ENCODE results near the gene YIF1B. TPM values are rescaled to one million over a fixed set of nuclear protein-coding genes. Genes with fewer than 3 reads are reported as not detected.

Gene YIF1B
- total and polyA plus RNA-seq, 4 donors: 22.0 to 107 (median 53.7) TPM

GRCh38 chr19:38352611-38353010 is 36.9 kb upstream of the YIF1B start:
- Histone ChIP-seq H3K4me3 (no peak overlapping the region), H3K36me3 (ENCODE audit: control insufficient read depth in 4 of 4, insufficient read depth in 4 of 4, low read length in 4 of 4) (no peaks in the 10 kb centered on the region), H3K9ac (ENCODE audit: insufficient read depth in 1 of 2, low read length in 2 of 2) (no peak overlapping the region), H3K9me3 (ENCODE audit: control insufficient read depth in 4 of 4, insufficient read depth in 3 of 4, low read length in 3 of 4) (no peaks in the 10 kb centered on the region), H3K27me3 (ENCODE audit: control insufficient read depth in 3 of 3, insufficient read depth in 3 of 3, low read length in 2 of 3) (peaks cover 0 to 4% (median 4%) of the 10 kb centered on the region in 3 donors), H3K4me1 (ENCODE audit: control insufficient read depth in 5 of 5, insufficient read depth in 5 of 5, low read length in 5 of 5) (no peaks in the 10 kb centered on the region), H3K27ac (ENCODE audit: low read depth in 1 of 2, low read length in 1 of 2) (no peak overlapping the region)
- ATAC-seq (ENCODE audit: insufficient read depth, low FRiP score) (no peak), DNase-seq (no peak)
- WGBS, 2 donors: 83 to 89% methylated on average over 8 of the region's 8 CpGs
- no peak for TF ChIP-seq CTCF (IDR thresholded peaks at IDR 0.05; ENCODE audit: control extremely low read depth, extremely low read depth)

DNA sequence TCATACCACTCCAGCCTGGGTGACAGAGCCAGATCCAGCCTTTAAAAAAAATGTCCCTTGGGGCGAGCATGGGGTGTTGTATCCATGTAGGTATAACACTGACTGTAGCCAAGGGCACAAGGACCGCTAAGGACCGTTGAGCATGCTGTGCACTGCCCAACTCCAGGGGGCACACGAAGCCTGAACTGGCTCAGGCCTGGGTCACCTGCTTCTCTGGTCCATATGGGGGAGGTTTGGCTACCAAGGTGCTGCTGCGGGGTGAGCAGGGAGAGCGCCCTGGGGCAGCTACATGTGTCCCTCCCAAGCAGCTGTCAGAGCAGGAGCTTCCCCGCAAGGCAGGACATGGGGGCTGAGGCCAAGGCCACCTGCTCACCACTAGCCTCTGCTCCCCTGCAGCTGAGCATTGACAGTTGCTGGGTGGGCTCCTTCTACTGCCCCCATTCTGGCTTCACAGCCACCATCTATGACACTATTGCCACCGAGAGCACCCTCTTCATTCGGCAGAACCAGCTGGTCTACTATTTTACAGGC is 36.2 kb upstream of the YIF1B start:
- no peak for ATAC-seq (ENCODE audit: insufficient read depth, low FRiP score)
- H3K4me3 ChIP-seq: no peak overlapping the region
- H3K9me3 ChIP-seq (ENCODE audit: control insufficient read depth in 4 of 4, insufficient read depth in 3 of 4, low read length in 3 of 4): no peaks in the 10 kb centered on the region
- no peak overlapping the region for H3K27ac ChIP-seq (ENCODE audit: low read depth in 1 of 2, low read length in 1 of 2)
- H3K9ac ChIP-seq (ENCODE audit: insufficient read depth in 1 of 2, low read length in 2 of 2): no peak overlapping the region
- H3K4me1 ChIP-seq (ENCODE audit: control insufficient read depth in 5 of 5, insufficient read depth in 5 of 5, low read length in 5 of 5): no peaks in the 10 kb centered on the region
- peaks cover 0 to 4% (median 4%) of the 10 kb centered on the region in 3 donors for H3K27me3 ChIP-seq (ENCODE audit: control insufficient read depth in 3 of 3, insufficient read depth in 3 of 3, low read length in 2 of 3)
- no peaks in the 10 kb centered on the region for H3K36me3 ChIP-seq (ENCODE audit: control insufficient read depth in 4 of 4, insufficient read depth in 4 of 4, low read length in 4 of 4)
- 71 to 78% methylated on average over 9 of the region's 9 CpGs for WGBS, 2 donors
- no peak for TF ChIP-seq CTCF (IDR thresholded peaks at IDR 0.05; ENCODE audit: control extremely low read depth, extremely low read depth)
- DNase-seq: no peak

DNA sequence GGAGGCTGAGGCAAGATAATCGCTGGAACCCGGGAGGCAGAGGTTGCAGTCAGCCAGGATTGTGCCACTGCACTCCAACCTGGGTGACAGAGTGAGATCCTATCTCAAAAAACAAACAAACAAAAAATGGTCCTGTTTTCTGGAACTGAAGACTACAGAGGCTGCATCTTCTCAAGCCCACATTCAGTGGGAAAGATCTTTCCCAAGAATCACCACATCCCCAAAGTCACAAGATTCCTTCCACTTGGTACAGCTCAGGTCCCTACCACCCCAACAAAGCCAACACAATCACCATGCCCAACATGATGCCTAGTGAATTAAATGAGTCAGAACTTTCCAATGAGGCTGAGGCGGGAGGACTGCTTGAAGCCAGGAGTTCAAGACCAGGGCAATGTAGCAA is 35.1 kb upstream of the YIF1B start:
- no peak overlapping the region for H3K4me3 ChIP-seq
- no peak for DNase-seq
- ATAC-seq (ENCODE audit: insufficient read depth, low FRiP score): no peak
- no peak overlapping the region for H3K27ac ChIP-seq (ENCODE audit: low read depth in 1 of 2, low read length in 1 of 2)
- no peak overlapping the region for H3K9ac ChIP-seq (ENCODE audit: insufficient read depth in 1 of 2, low read length in 2 of 2)
- H3K27me3 ChIP-seq (ENCODE audit: control insufficient read depth in 3 of 3, insufficient read depth in 3 of 3, low read length in 2 of 3): peaks cover 0 to 3% (median 0%) of the 10 kb centered on the region in 3 donors
- H3K4me1 ChIP-seq (ENCODE audit: control insufficient read depth in 5 of 5, insufficient read depth in 5 of 5, low read length in 5 of 5): no peaks in the 10 kb centered on the region
- no peaks in the 10 kb centered on the region for H3K9me3 ChIP-seq (ENCODE audit: control insufficient read depth in 4 of 4, insufficient read depth in 3 of 4, low read length in 3 of 4)
- no peak for TF ChIP-seq CTCF (IDR thresholded peaks at IDR 0.05; ENCODE audit: control extremely low read depth, extremely low read depth)
- 80 to 81% methylated on average over 3 of the region's 3 CpGs for WGBS, 2 donors
- no peaks in the 10 kb centered on the region for H3K36me3 ChIP-seq (ENCODE audit: control insufficient read depth in 4 of 4, insufficient read depth in 4 of 4, low read length in 4 of 4)

DNA sequence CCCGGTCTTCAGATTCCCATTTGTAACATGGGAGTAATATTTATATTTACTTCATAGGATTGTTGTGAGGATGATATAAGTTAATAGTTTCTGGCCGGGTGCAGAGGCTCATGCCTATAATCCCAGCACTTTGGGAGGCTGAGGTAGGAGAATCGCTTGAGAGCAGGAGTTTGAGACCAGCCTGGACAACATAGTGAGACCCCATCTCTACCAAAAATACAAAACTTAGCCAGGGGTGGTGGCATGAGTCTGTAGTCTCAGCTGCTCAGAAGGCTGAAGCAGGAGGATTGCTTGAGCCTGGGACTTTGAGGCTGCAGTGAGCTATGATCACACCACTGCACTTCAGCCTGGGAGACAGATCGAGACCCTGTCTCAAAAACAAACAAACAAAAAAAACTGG is 31.1 kb upstream of the YIF1B start:
- DNase-seq: no peak
- no peak for TF ChIP-seq CTCF (IDR thresholded peaks at IDR 0.05; ENCODE audit: control extremely low read depth, extremely low read depth)
- WGBS, 2 donors: 85 to 94% methylated on average over 4 of the region's 4 CpGs
- ATAC-seq (ENCODE audit: insufficient read depth, low FRiP score): no peak
- no peaks in the 10 kb centered on the region for H3K4me1 ChIP-seq (ENCODE audit: control insufficient read depth in 5 of 5, insufficient read depth in 5 of 5, low read length in 5 of 5)
- H3K27ac ChIP-seq (ENCODE audit: low read depth in 1 of 2, low read length in 1 of 2): no peak overlapping the region
- H3K27me3 ChIP-seq (ENCODE audit: control insufficient read depth in 3 of 3, insufficient read depth in 3 of 3, low read length in 2 of 3): no peaks in the 10 kb centered on the region
- H3K4me3 ChIP-seq: no peak overlapping the region
- H3K9ac ChIP-seq (ENCODE audit: insufficient read depth in 1 of 2, low read length in 2 of 2): no peak overlapping the region
- H3K9me3 ChIP-seq (ENCODE audit: control insufficient read depth in 4 of 4, insufficient read depth in 3 of 4, low read length in 3 of 4): no peaks in the 10 kb centered on the region
- H3K36me3 ChIP-seq (ENCODE audit: control insufficient read depth in 4 of 4, insufficient read depth in 4 of 4, low read length in 4 of 4): no peaks in the 10 kb centered on the region

Data from lung (tissue), 12 donors.